Immature natural killer cell (primary cell): ENCODE results near the gene SERINC2. TPM values are rescaled to one million over a fixed set of nuclear protein-coding genes. Genes with fewer than 3 reads are reported as not detected.

ENCODE experiments used
- DNase-seq, 3 donors: peaks; one replicate each; pipeline ENCODE4 v3.0.0; 2022; ENCODE audit warnings: mixed read lengths in 1 of 3
- H3K27ac Mint-ChIP-seq, 6 donors: one replicate each; pipeline ENCODE4 v1.8.0; 2020; ENCODE audit warnings: mixed read lengths in 6 of 6, mild to moderate bottlenecking in 5 of 6, inconsistent platforms in 4 of 6, moderate library complexity in 3 of 6
- H3K27me3 Mint-ChIP-seq, 3 donors: one replicate each; pipeline ENCODE4 v1.8.0; 2020 to 2021; ENCODE audit warnings: low read depth in 3 of 3, mild to moderate bottlenecking in 3 of 3, mixed read lengths in 3 of 3, moderate library complexity in 3 of 3, inconsistent platforms in 1 of 3
- H3K36me3 Mint-ChIP-seq, 3 donors: one replicate each; pipeline ENCODE4 v1.8.0; 2020; ENCODE audit warnings: mixed read lengths in 3 of 3, inconsistent platforms in 2 of 3, mild to moderate bottlenecking in 2 of 3
- H3K4me1 Mint-ChIP-seq, 2 donors: one replicate each; pipeline ENCODE4 v1.8.0; 2020; ENCODE audit warnings: inconsistent platforms in 2 of 2, mild to moderate bottlenecking in 2 of 2, mixed read lengths in 2 of 2, moderate library complexity in 1 of 2
- H3K4me3 Mint-ChIP-seq, 5 donors: one replicate each; pipeline ENCODE4 v1.8.0; 2020; ENCODE audit warnings: mild to moderate bottlenecking in 5 of 5, mixed read lengths in 5 of 5, inconsistent platforms in 3 of 5, moderate library complexity in 3 of 5
- H3K9me3 Mint-ChIP-seq, 6 donors: one replicate each; pipeline ENCODE4 v1.8.0; 2020; ENCODE audit warnings: mild to moderate bottlenecking in 6 of 6, mixed read lengths in 6 of 6, inconsistent platforms in 4 of 6, moderate library complexity in 3 of 6
- polyA plus RNA-seq, 3 donors: library from polyadenylated mRNA; unstranded; fragments of 300-500 nt; fragmentation: Illumina TruSeq; gene quantifications; one replicate each; pipeline ENCODE4 v1.2.3, GENCODE V29; 2021

The SERINC2 gene
- polyA plus RNA-seq, 3 donors from 2014 or later: not detected

DNA sequence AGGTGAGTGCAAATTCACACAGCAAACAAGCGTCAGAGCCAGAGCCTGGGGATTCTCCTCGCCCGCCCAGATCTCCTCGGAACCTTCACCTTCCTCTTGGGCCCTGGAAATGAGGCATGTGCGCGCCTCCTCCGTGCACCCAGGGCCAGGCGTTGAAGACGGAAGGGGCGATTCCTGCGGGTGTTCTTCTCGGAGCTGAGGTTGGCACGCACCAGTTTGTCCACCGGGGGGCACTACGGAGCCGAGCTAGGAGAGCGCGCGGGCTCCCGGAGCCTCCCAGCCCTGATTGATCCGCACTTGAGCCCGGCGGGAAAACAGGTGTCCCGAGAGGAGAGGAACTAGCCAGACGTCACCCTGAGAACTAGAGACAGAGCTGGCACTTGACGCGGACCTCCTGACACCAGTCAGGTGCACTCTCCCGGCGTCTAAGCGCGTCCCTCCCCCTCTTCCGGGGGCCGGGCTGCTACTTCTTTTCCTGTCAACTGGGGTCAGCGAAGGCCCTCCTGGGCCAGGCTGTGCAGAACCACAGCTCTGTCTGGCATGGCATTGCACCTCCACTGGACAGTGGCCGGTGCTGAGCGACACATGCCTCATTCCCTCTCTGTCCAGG is 18.3 kb upstream of the SERINC2 start:
- Mint-ChIP-seq H3K9me3 (no peaks in the 10 kb centered on the region), H3K27ac (peak overlapping the region in 5 of 6 donors; percentile 32 to 68 (median 53)), H3K4me3 (peak overlapping the region; percentile 79 to 88 (median 87)), H3K36me3 (no peaks in the 10 kb centered on the region), H3K27me3 (peaks cover 0 to 3% (median 2%) of the 10 kb centered on the region in 3 donors), H3K4me1 (peaks cover 16 to 20% of the 10 kb centered on the region in 2 donors)
- peak; percentile 64 to 65 (median 65) for DNase-seq

DNA sequence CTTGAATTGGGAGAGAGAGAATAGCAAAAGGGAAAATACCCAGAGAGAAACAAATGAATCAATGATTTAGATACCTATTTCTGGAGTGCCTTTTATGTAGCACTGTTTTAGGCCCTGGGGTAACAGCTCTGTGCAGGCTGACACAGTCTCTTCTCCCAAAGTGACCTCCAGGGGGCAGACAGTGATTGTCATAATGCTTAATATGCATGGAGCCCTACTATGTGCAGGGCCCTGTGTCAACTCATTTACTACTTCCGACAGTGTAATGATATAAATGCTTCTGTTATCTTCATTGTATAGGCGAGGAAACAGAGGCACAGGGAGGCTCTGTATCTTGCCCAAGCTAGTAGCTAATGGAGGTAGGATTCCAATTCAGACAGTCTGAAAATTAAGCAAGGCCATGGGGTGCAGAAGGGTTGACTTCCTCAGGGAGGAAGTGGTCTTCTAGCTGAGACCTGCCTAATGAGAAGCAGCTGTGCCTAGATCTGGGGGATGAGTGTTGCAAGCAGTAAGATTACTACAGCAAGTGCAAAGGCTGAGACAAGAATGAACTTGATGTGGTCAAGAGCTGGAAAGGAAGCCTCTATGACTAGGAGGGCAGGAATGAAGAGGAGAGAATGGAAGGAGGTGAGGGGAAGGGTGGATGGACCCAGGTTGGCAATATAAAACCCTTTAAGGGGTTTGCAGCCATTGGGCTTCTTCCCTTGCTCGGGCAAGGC is 16.2 kb upstream of the SERINC2 start:
- H3K27me3 Mint-ChIP-seq: peaks cover 0 to 3% (median 3%) of the 10 kb centered on the region in 3 donors
- peak overlapping the region in 1 of 6 donors; percentile 1 for H3K27ac Mint-ChIP-seq
- H3K9me3 Mint-ChIP-seq: no peaks in the 10 kb centered on the region
- peak overlapping the region in 3 of 5 donors; percentile 17 to 48 (median 42) for H3K4me3 Mint-ChIP-seq
- H3K4me1 Mint-ChIP-seq: peaks cover 16 to 20% of the 10 kb centered on the region in 2 donors
- DNase-seq: no peak
- H3K36me3 Mint-ChIP-seq: no peaks in the 10 kb centered on the region

DNA sequence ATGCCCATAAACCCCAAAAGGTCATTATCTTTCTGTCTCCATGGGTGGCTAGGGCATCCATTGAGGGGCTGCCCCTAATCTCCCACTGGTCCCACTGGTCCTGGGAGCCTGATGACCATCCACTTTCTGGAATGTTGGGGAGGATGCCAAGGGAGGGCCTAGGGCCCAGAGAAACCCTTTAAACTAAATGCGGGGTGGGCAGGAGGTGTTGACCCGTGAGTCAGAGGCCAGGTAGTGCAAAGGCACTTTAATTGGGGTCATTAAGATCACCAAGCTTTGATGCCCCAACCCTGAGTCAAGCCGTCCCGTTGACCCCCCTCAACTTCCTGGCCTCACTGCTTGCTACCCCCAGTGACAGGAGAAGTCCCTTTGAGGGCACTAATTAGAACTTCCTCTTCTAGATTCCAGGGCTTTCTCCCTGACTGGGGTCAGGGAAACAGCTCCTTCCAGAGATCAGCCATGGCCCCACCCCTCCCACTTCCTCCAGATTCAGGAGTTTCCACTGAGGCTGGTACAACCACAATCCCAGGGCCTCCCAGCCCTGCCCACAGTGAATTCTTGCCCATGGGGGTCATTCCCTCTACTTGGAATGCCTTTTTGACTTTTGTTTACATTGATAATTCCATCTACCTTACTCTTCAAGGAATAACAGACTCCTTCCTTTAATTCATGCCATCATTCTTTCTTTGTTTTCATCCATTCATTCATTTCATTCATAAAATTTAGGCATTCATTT is 15.5 kb upstream of the SERINC2 start:
- peak overlapping the region in 1 of 6 donors; percentile 3 for H3K27ac Mint-ChIP-seq
- no peaks in the 10 kb centered on the region for H3K36me3 Mint-ChIP-seq
- H3K4me1 Mint-ChIP-seq: peaks cover 16 to 20% of the 10 kb centered on the region in 2 donors
- DNase-seq: no peak
- H3K27me3 Mint-ChIP-seq: peaks cover 0 to 3% (median 3%) of the 10 kb centered on the region in 3 donors
- H3K4me3 Mint-ChIP-seq: no peak overlapping the region
- no peaks in the 10 kb centered on the region for H3K9me3 Mint-ChIP-seq

DNA sequence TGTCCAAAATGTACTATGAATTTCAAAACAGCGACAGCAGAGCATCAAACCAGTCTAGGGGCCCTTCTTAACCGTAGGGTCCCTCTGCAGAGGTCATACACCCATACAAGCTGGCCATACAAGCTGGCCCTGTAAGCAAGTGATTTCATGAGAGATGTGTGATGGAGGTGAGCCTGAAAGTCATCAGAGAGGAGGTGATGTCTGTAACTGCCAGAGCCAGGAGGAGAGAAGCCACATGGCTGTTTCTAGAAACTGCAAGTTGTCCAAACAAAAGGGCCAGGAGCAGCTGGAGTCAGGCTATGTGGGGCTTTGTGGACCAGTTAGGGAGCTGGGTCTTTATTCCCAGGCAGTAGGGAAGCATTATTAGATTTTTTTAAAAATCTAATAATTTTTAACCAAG is 14.8 kb upstream of the SERINC2 start:
- no peak overlapping the region for H3K4me3 Mint-ChIP-seq

DNA sequence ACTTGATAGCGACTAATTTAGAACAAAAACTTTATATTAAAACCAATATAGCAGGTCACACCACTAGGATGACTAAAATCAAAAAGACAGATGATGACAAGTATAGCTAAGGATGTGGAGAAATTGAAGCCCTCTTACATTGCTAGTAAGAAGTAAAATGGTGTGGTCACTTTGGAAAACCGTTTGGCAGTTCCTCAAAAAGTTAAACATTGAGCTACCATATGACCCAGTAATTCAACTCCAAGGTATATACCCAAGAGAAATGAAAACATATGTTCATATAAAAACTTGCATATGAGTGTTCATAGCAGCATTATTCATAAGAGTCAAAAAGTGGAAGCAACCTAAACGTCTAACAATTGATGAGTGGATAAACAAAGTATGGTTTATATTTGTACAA is 13.0 kb upstream of the SERINC2 start:
- peaks cover 0 to 5% (median 3%) of the 10 kb centered on the region in 3 donors for H3K27me3 Mint-ChIP-seq
- H3K36me3 Mint-ChIP-seq: peaks cover 0 to under 1% (median 0%) of the 10 kb centered on the region in 3 donors
- no peak overlapping the region for H3K27ac Mint-ChIP-seq
- no peak overlapping the region for H3K4me3 Mint-ChIP-seq
- peaks cover 8 to 13% of the 10 kb centered on the region in 2 donors for H3K4me1 Mint-ChIP-seq
- H3K9me3 Mint-ChIP-seq: no peaks in the 10 kb centered on the region
- no peak for DNase-seq

More for the DNA sequence above, 14.8 kb upstream of the SERINC2 start:
- H3K27me3 Mint-ChIP-seq: peaks cover 0 to 3% (median 3%) of the 10 kb centered on the region in 3 donors
- H3K4me1 Mint-ChIP-seq: peaks cover 16 to 20% of the 10 kb centered on the region in 2 donors
- H3K9me3 Mint-ChIP-seq: no peaks in the 10 kb centered on the region
- H3K36me3 Mint-ChIP-seq: no peaks in the 10 kb centered on the region
- no peak overlapping the region for H3K27ac Mint-ChIP-seq
- no peak for DNase-seq

DNA sequence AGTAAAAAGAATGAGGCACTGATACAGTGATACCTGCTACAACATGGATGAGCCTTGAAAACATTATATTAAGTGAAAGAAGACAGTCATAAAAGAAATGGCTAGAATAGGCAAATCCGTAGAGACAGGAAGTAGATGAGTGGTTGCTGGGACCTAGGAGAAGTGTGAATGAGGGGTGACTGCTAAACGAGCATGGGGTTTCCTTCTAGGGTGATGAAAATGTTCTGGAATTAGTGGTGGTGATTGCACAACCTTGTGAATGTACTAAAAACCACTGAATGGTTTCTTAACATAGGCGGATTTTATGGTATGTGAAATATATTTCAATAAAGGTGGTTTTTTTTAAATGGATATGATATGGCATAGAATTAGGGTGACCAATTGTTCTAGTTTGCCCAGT is 12.6 kb upstream of the SERINC2 start:
- no peak overlapping the region for H3K4me3 Mint-ChIP-seq
- H3K27me3 Mint-ChIP-seq: peaks cover 0 to 7% (median 3%) of the 10 kb centered on the region in 3 donors
- H3K27ac Mint-ChIP-seq: no peak overlapping the region

DNA sequence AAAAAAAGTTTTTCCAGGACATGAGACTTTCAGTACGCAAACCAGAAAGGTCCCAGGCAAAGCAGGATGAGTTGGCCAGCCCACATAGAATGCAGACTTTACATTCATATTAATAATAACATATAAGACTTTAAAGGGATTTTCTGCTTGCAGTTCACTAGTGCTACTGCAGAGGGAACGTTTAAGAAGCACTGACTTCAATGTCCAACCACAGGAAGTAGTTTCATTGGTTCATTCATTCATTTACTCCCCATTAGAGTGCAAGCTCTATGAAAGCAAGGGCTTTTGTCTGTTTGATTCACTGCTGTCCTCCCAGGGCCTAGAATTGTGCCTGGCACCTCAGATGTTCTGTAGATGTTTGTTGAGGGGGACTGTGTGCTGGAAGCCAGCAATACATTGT is 11.8 kb upstream of the SERINC2 start:
- Mint-ChIP-seq H3K27me3 (peaks cover 0 to 7% (median 4%) of the 10 kb centered on the region in 3 donors), H3K9me3 (no peaks in the 10 kb centered on the region), H3K4me1 (peaks cover 4 to 5% of the 10 kb centered on the region in 2 donors), H3K36me3 (peaks cover 0 to 3% (median 0%) of the 10 kb centered on the region in 3 donors), H3K27ac (no peak overlapping the region), H3K4me3 (no peak overlapping the region)
- DNase-seq: no peak

More for the DNA sequence above, 12.6 kb upstream of the SERINC2 start:
- Mint-ChIP-seq H3K36me3 (peaks cover 0 to 3% (median 0%) of the 10 kb centered on the region in 3 donors), H3K9me3 (no peaks in the 10 kb centered on the region), H3K4me1 (peaks cover 5 to 8% of the 10 kb centered on the region in 2 donors)
- DNase-seq: no peak

DNA sequence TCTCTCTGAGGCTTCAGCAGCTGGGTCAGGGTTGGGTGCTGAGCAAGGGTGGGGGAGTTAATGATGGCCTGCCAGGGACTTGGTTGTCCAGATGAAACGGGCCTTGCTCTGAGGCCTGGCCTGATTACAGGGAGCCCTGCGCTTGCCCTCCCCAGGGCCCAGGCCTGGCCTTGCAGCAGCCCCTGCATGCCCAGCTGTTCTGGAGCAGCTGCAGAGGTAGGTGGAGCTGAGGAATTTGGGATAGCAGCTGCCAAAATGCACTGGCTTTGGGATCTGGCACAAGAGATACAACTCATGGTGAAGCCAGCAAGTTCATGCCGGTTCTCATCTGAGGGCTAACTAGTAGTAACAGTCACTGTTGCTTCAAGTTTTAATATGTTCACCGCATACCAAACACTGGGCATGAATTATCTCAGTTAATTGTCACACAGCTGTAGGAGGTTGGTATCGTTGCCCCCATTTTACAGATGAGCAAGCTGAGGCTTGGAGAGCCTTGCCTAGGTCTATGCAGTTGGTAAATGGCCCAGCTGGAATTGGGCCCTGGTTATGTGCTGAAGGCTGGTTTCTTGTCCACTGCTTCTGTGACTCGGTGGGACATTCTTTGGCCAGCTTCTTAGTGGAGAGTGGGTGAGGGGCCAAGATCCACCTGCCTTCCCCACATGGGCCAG is 7.3 kb upstream of the SERINC2 start:
- no peak overlapping the region for H3K4me3 Mint-ChIP-seq
- peaks cover under 1 to 13% (median 4%) of the 10 kb centered on the region in 3 donors for H3K27me3 Mint-ChIP-seq
- no peak overlapping the region for H3K27ac Mint-ChIP-seq
- no peaks in the 10 kb centered on the region for H3K9me3 Mint-ChIP-seq
- no peaks in the 10 kb centered on the region for H3K4me1 Mint-ChIP-seq
- no peak for DNase-seq
- H3K36me3 Mint-ChIP-seq: peaks cover 0 to 3% (median 0%) of the 10 kb centered on the region in 3 donors

DNA sequence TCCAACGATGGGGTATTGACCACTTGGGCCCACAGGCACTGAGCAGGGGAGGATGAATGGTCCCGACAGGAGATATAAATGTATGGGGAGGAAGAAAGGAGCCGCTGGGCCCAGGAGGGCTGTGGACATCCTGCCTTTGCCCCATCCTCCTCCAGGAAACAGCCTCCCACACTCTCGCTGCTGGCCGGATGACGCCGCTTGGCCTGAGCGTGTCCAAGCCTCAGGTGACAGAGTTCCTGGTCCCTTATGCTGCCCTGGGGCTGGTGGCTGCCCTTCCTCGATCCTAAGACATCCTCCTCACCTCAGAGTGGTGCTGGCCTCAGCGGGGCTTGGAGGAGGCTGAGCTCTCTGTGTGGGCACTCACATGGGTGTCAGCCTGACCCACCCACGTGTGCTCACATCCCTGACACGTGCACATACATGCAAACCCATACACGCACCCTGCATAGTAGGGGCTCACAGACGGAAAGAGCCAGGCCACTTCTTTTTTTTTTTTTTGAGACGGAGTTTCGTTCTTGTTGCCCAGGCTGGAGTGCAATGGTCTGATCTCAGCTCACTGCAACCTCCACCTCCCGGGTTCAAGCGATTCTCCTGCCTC is 5.9 kb upstream of the SERINC2 start:
- peaks cover 0 to 3% (median under 1%) of the 10 kb centered on the region in 3 donors for H3K36me3 Mint-ChIP-seq
- H3K27me3 Mint-ChIP-seq: peaks cover 5 to 16% (median 11%) of the 10 kb centered on the region in 3 donors
- H3K27ac Mint-ChIP-seq: no peak overlapping the region
- DNase-seq: no peak
- H3K4me3 Mint-ChIP-seq: no peak overlapping the region
- peaks cover 0 to 1% of the 10 kb centered on the region in 2 donors for H3K4me1 Mint-ChIP-seq
- H3K9me3 Mint-ChIP-seq: no peaks in the 10 kb centered on the region

DNA sequence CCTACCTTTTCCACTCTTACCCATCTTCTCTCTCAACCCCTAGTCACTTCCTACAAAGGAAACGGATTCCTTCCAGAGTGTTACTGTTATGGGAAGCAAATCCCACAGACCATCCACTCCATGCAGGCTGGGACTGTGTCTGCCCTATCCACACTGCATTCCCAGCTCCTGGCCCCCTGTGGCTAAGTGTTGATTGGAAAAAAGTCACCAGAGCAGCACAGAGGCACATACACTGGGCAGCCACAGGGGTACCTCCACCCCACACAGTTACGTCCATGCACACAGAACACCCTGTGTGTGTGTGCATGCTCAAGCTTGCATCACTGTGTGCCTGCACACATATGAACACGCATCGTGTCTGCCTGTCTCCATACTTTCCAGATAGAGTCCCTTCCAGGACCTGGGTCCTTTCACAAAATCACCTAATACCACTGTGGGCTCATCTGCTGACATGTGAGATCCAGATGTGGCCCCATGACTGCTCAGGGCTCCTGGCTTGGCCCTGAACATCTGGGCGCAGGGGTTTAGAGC is 4.2 kb upstream of the SERINC2 start:
- H3K27ac Mint-ChIP-seq: no peak overlapping the region
- peaks cover 3 to 7% (median 3%) of the 10 kb centered on the region in 3 donors for H3K36me3 Mint-ChIP-seq
- H3K27me3 Mint-ChIP-seq: peaks cover 11 to 20% (median 12%) of the 10 kb centered on the region in 3 donors
- no peak for DNase-seq
- H3K4me3 Mint-ChIP-seq: no peak overlapping the region
- peaks cover 5 to 11% of the 10 kb centered on the region in 2 donors for H3K4me1 Mint-ChIP-seq
- peaks cover 0 to 1% (median 0%) of the 10 kb centered on the region in 6 donors for H3K9me3 Mint-ChIP-seq

DNA sequence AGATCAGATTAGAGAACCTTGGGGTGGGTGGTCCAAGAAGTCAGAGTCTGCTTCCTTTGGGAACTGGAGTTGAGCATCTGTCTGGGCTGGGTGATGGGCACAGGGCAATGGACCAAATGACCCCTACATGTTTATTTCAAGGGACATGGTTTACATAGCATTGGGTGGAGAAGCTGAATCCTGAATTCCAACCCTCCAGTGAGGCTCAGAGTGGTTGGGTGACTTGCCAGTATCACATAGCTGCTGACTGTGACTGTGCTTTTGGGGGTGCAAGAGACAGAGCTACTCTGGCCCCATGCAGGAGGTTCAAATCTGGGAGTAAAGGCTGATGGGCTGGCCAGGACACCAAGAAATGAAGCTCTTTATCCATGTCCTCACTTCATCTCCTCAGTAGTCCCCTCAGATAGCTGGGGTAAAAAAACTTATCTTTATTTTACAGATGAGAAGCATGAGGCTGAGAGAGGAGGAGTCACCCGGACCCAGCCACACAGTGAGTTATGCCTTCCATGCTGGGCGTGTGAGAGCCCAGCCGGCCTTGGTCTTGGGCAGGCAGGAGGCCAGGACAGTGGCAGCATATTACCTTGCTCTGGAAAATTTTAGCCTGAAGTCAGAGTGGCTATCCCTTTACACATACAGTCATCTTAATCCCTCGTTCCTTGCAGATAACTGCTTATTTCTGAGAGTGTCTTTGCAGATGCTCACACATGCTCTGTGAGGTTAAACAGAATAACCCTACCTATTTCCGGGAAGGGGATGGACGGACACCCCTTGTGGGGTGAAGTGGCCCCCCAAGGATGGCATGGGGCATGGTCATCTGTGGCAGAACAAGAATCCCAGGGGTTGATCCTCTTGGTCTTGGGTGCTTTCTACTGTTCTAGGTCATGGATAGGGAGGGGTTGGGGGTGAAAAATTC is 2.8 kb upstream of the SERINC2 start:
- Mint-ChIP-seq H3K4me3 (no peak overlapping the region), H3K27ac (no peak overlapping the region), H3K4me1 (peaks cover 6 to 15% of the 10 kb centered on the region in 2 donors), H3K27me3 (peaks cover 11 to 16% (median 12%) of the 10 kb centered on the region in 3 donors), H3K36me3 (peaks cover 0 to 7% (median 3%) of the 10 kb centered on the region in 3 donors), H3K9me3 (peaks cover 0 to 1% (median 0%) of the 10 kb centered on the region in 6 donors)
- DNase-seq: no peak

DNA sequence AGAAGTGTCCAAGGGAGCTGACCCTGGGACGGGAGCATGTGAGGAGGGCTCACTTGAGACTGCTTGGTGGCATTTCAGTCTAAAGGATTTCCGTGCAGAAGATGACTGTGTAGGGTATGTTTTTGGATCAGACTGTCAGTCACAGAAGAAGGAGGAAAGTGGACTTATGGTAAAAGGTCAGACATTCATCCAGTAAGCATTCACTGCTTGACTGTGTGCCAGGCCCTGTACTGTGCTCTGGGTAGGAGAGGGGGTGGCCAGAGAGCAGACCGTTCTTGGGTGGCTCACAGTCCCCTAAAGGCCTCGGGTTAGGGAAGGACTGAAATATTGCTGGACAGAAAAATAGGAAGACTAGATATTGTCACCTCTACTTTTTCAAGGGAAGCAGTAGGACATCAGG is 2.1 kb upstream of the SERINC2 start:
- no peak overlapping the region for H3K27ac Mint-ChIP-seq
- H3K27me3 Mint-ChIP-seq: peaks cover 9 to 16% (median 12%) of the 10 kb centered on the region in 3 donors
- peaks cover 0 to 1% (median 0%) of the 10 kb centered on the region in 6 donors for H3K9me3 Mint-ChIP-seq
- peaks cover 6 to 15% of the 10 kb centered on the region in 2 donors for H3K4me1 Mint-ChIP-seq
- no peak for DNase-seq
- peak overlapping the region in 1 of 5 donors; percentile 3 for H3K4me3 Mint-ChIP-seq
- peaks cover 0 to 7% (median 3%) of the 10 kb centered on the region in 3 donors for H3K36me3 Mint-ChIP-seq
